HUES48 (cell line): ENCODE data around the gene PLA2G4B.

Experiments
- H3K27ac ChIP-seq: one replicate; pipeline ENCODE4 v1.7.0; 2013; ENCODE audit warnings: low read depth, low read length, inconsistent platforms
- H3K27me3 ChIP-seq: 2 replicates; pipeline ENCODE4 v1.6.1; 2013; ENCODE audit warnings: mild to moderate bottlenecking, low read length; ENCODE audit not compliant: control insufficient read depth, insufficient read depth
- H3K36me3 ChIP-seq: 2 replicates; pipeline ENCODE4 v1.6.1; 2013; ENCODE audit warnings: low read length; ENCODE audit not compliant: control insufficient read depth, insufficient read depth
- H3K4me1 ChIP-seq: 2 replicates; pipeline ENCODE4 v1.6.1; 2013; ENCODE audit warnings: mild to moderate bottlenecking, low read length; ENCODE audit not compliant: control insufficient read depth, insufficient read depth
- H3K4me3 ChIP-seq: 2 replicates; pipeline ENCODE4 v1.5.1; 2013; ENCODE audit warnings: mild to moderate bottlenecking, low read depth, low read length
- H3K9ac ChIP-seq: 2 replicates; pipeline ENCODE4 v1.6.1; 2013; ENCODE audit warnings: mild to moderate bottlenecking, low read depth, low read length, moderate library complexity
- H3K9me3 ChIP-seq: 2 replicates; pipeline ENCODE4 v1.6.1; 2013; ENCODE audit warnings: low read length; ENCODE audit not compliant: control insufficient read depth, insufficient read depth

Gene PLA2G4B

GRCh38 chr15:41860049-41860828, 21.6 kb downstream of the PLA2G4B start:
- Histone ChIP-seq H3K4me1 (peaks cover 11% of the 10 kb centered on the region; the same call in 1 of the 2 replicates), H3K27ac (no peak overlapping the region), H3K9ac (no peak overlapping the region), H3K4me3 (no peak overlapping the region), H3K9me3 (no peaks in the 10 kb centered on the region), H3K36me3 (no peaks in the 10 kb centered on the region), H3K27me3 (no peaks in the 10 kb centered on the region)

DNA sequence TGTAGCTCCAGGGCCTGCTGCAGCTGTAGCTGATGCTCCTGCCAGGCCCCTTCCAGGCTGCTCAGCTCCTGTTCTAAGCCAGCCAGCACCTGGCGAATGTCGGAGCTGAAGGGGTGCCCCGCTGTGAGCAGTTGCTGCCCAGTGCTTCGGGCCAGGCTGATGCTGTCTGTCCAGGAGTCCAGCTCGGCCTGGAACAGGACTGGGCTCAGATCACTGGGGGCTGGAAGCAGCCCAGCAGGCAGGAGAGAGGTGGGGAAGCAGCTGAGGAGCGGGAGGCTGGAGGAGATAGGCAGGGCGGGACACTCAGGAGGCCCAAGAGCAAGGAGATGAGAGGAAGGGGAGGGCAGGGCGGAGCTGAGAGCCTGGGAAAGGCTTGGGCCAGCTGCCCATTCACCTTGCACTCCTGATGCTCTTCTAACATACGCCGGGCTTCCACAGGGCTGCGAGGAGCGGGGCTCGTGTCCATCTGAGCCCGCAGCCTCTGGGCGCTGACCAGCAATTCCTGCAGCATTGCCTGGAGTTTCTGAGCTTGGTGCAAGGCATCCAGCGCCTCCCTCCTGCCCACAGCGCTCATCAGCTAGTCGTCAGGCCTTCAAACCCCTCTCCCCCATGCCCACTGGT, 23.2 kb downstream of the PLA2G4B start:
- no peak overlapping the region for H3K9ac ChIP-seq
- no peaks in the 10 kb centered on the region for H3K9me3 ChIP-seq
- peaks cover 5% of the 10 kb centered on the region; the same call in 1 of the 2 replicates for H3K4me1 ChIP-seq
- H3K4me3 ChIP-seq = no peak overlapping the region
- no peaks in the 10 kb centered on the region for H3K27me3 ChIP-seq
- no peaks in the 10 kb centered on the region for H3K36me3 ChIP-seq
- no peak overlapping the region for H3K27ac ChIP-seq

GRCh38 chr15:41862515-41863116, 24.0 kb downstream of the PLA2G4B start:
- H3K9me3 ChIP-seq = no peaks in the 10 kb centered on the region
- H3K27me3 ChIP-seq = no peaks in the 10 kb centered on the region
- H3K27ac ChIP-seq = no peak overlapping the region
- H3K4me1 ChIP-seq = peaks cover 5% of the 10 kb centered on the region; the same call in 1 of the 2 replicates
- no peak overlapping the region for H3K4me3 ChIP-seq
- no peak overlapping the region for H3K9ac ChIP-seq
- no peaks in the 10 kb centered on the region for H3K36me3 ChIP-seq

GRCh38 chr15:41865490-41866055, 26.9 kb downstream of the PLA2G4B start:
- Histone ChIP-seq H3K4me3 (no peak overlapping the region), H3K27me3 (no peaks in the 10 kb centered on the region), H3K27ac (no peak overlapping the region), H3K9ac (no peak overlapping the region), H3K9me3 (no peaks in the 10 kb centered on the region), H3K36me3 (no peaks in the 10 kb centered on the region), H3K4me1 (peaks cover 5% of the 10 kb centered on the region; the same call in 1 of the 2 replicates)

GRCh38 chr15:41866263-41866703, 27.6 kb downstream of the PLA2G4B start:
- H3K27ac ChIP-seq = no peak overlapping the region
- no peak overlapping the region for H3K4me3 ChIP-seq
- H3K9ac ChIP-seq = no peak overlapping the region

DNA sequence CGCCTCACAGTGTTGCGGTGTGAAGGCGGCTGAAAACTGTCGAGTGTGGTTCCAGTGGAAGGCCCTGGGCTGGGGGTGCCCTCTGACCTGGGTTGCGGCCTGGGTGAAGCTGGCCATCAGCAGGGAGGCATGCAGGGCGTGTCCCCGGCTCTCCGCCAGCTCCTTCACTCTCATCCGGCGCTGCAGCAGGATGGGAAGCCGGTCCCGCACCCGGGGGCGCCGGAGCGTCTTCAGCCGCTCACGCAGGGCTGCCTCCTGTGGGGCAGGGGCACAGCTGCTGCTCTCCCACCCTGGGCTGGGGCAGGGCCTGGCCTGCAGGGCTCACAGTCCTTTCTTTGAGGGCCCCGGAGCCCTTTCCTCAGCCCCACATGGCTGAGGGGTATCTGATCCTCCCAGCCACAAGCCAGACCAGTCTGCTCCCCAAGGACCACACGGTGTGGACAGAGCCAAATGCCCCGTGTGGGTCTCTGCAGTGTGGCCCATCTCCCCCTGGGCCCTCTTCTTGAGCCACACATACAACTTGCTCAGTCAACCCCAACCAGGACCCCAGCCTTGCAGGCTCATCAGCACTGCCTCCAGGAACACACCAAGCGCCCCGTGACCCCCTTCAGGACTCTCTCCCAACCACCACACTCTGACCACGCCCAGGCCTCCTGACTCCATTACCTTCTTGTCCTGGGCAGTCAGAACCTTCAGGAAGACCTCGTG, 28.4 kb downstream of the PLA2G4B start:
- no peak overlapping the region for H3K9ac ChIP-seq
- no peak overlapping the region for H3K27ac ChIP-seq
- H3K36me3 ChIP-seq = no peaks in the 10 kb centered on the region
- H3K9me3 ChIP-seq = no peaks in the 10 kb centered on the region
- H3K4me1 ChIP-seq = peaks cover 5% of the 10 kb centered on the region; the same call in 1 of the 2 replicates
- H3K4me3 ChIP-seq = no peak overlapping the region
- H3K27me3 ChIP-seq = no peaks in the 10 kb centered on the region

More at GRCh38 chr15:41866263-41866703, 27.6 kb downstream of the PLA2G4B start:
- H3K4me1 ChIP-seq = peaks cover 5% of the 10 kb centered on the region; the same call in 1 of the 2 replicates
- H3K27me3 ChIP-seq = no peaks in the 10 kb centered on the region
- no peaks in the 10 kb centered on the region for H3K9me3 ChIP-seq
- no peaks in the 10 kb centered on the region for H3K36me3 ChIP-seq

- Histone ChIP-seq H3K9me3 (no peaks in the 10 kb centered on the region), H3K9ac (no peak overlapping the region), H3K27ac (no peak overlapping the region), H3K27me3 (no peaks in the 10 kb centered on the region), H3K36me3 (no peaks in the 10 kb centered on the region), H3K4me3 (no peak overlapping the region), H3K4me1 (no peaks in the 10 kb centered on the region)
Measured at GRCh38 chr15:41868321-41868720, 29.7 kb downstream of the PLA2G4B start.

DNA sequence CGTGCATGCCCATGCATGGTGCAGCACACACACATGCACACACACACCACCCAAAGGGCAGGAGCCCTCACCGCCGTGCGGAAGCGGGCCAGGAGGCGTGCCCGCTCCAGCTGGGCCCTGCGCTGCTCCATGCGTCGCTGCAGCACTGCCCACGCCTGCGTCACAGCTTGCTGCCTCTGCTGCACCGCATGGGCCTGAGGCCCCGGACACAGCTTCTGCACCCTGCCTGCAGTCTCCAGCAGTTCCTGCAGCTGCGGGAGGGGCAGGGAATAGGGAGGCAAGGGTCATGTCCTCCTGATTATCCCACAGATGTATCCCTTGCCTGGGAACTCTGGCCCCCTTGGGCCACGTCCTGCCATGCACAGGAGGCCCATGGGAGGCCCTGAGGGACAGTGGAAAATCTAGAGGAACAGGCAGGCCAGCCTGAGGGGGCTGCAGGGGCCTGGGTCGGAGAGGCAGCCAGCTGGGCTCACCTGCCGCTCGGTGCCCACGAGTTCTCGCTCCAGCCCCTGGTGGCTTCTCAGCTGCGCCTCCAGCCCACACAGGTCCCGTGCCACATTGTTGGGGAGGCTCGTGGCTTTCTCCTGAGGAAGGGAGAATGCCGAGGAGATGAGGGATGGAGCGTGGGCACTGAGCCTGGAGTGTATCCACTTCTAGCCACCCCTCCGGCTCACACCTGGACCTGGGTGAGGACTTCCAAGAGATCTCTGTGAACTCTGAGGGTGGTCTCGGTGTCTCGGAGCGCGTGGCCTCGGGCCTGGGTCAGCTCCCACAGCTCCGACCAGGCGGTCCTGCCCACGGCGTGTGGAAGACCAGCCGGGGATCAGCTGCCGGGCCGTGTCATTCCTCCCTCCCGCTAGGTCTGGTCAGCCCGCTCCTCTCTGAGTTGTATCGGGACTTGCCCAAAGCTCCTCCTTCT, 31.4 kb downstream of the PLA2G4B start:
- Histone ChIP-seq H3K27me3 (no peaks in the 10 kb centered on the region), H3K4me3 (no peak overlapping the region), H3K9me3 (no peaks in the 10 kb centered on the region), H3K4me1 (no peaks in the 10 kb centered on the region), H3K36me3 (no peaks in the 10 kb centered on the region), H3K9ac (no peak overlapping the region), H3K27ac (no peak overlapping the region)

DNA sequence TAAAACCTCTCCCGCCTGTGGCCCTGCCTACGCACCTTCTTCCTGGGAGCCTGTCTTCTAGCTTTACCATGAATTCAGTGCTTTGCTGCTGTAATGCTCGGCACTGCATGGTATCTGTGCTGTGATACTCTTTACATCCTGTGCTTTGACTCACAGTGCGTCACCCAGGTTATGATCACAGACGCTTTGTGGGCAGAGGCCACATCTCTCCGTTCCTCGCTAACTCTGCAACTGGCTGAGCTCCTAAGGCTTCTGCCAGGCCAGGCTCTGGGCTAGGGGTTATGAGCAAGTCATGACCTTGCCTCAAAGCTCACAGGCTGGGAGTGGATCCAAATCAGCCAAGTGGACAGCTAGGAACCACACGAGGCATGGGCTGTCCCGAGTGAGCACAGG, 32.0 kb downstream of the PLA2G4B start:
- Histone ChIP-seq H3K36me3 (no peaks in the 10 kb centered on the region), H3K27ac (no peak overlapping the region), H3K4me1 (no peaks in the 10 kb centered on the region), H3K9me3 (no peaks in the 10 kb centered on the region), H3K27me3 (no peaks in the 10 kb centered on the region), H3K9ac (no peak overlapping the region), H3K4me3 (no peak overlapping the region)
